ENCODE data around the gene ZNF135.

ZNF135 gene

DNA sequence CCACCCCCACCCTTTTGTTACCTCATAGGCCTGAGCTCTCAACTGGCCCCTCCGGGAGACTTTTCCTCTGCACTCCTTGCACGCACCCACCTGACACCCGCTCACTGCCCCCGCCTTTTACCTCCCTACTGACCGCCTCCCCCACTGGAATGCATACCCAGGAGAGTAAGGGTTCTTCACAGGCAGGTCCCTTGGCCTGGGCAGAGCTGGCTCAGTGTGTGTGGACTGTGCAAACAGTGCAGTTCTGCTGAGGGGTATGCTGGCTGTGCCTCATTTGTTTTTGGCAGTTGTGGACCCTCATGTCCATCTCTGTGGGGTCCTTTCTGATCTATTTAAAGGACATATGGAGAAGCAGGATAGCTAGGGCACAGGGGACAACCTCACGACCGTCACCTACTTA, 34.0 kb downstream of the ZNF135 start (continued):
- TF ChIP-seq ZNF658 (tag by site-specific recombination; IDR thresholded peaks at IDR 0.05) (no peak), ZNF549 (tag by site-specific recombination; IDR thresholded peaks at IDR 0.05) (no peak), HOXC10 (CRISPR knock-in tag; IDR thresholded peaks at IDR 0.05) (no peak)

DNA sequence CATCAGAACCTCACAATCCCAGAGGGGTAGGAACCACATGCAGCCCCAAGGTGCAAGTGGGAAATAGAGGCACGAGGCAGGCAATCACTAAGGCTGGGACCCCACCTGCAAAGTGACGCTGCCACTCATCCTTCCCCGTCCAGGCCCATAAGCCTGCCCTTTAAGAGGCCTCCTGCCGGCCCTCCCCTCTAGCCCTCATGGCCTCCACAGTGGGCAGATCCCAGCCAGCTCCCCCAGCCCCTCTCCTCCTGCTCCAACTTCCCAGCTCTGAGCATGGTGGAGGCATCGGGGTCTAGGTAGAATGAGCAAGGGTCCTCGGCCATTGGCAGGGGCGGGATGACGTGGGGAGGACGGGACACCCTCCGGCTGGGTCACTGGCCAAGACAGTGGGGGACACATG, 36.2 kb downstream of the ZNF135 start:
- POLR2A ChIA-PET: interaction anchor here (0.7 to 1.2 kb wide), 3 partner anchors 18 to 93 kb away, joined by 4 to 11 read pairs (median 4); partner anchors contain the start of gene ZNF606
- Histone ChIP-seq H3K4me3 (ENCODE audit: low read depth, low read length) (no peak overlapping the region), H3K36me3 (ENCODE audit: control insufficient read depth in 2 of 2, insufficient read depth in 1 of 2, low read length in 2 of 2) (peaks cover 0 to 29% of the 10 kb centered on the region in 2 experiments; a peak in 2 of 3 replicates), H3K9me3 (ENCODE audit: control insufficient read depth, insufficient read depth, low read depth, low read length) (peaks cover 6% of the 10 kb centered on the region), H3K27ac (ENCODE audit: extremely low read depth, low read depth, low read length) (no peak overlapping the region), H3K4me1 (ENCODE audit: control insufficient read depth, insufficient read depth, low read length) (no peaks in the 10 kb centered on the region)
- CTCF ChIA-PET: interaction anchor here (0.7 to 1.1 kb wide), 2 partner anchors 10 to 910 kb away, joined by 3 read pairs; no protein-coding TSS in a partner anchor
- TF ChIP-seq ZNF350 (tag by site-specific recombination; IDR thresholded peaks at IDR 0.05) (no peak), PRDM10 (tag by site-specific recombination; IDR thresholded peaks at IDR 0.05) (no peak), ZSCAN30 (tag by site-specific recombination; IDR thresholded peaks at IDR 0.05) (no peak), ZFP69B (tag by site-specific recombination; IDR thresholded peaks at IDR 0.05) (no peak), ZNF76 (tag by site-specific recombination; IDR thresholded peaks at IDR 0.05; ENCODE audit: borderline replicate concordance, low read depth) (no peak), ZNF747 (tag by site-specific recombination; IDR thresholded peaks at IDR 0.05) (no peak), ZNF449 (tag by site-specific recombination; IDR thresholded peaks at IDR 0.05) (no peak)

DNA sequence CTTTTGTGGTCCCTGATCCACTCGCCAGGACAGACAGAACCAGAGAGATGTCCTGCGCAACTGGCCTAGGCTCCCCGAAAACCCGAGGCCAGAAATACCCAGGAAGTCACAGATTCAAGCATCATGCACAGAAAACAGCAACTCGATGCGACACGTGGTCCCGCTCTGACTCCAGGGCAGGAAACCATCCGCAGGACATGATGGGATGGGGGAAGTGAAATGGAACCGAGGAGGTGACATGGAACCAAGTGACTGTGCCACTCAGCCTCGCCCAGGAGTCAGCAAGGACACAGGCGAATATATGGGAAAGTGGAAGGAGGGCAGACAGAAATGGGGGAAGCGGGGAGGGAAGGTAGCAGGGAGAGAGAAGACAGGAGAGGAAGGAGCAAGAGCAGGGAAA, 37.8 kb downstream of the ZNF135 start:
- CTCF ChIA-PET: interaction anchor here (0.5 kb wide), 1 partner anchor 1502 kb away, joined by 4 read pairs; the partner anchor contains the start of gene ZNF71
- Histone ChIP-seq H3K27ac (ENCODE audit: extremely low read depth, low read depth, low read length) (no peak overlapping the region), H3K4me3 (ENCODE audit: low read depth, low read length) (no peak overlapping the region), H3K4me1 (ENCODE audit: control insufficient read depth, insufficient read depth, low read length) (no peaks in the 10 kb centered on the region), H3K9me3 (ENCODE audit: control insufficient read depth, insufficient read depth, low read depth, low read length) (peaks cover 6% of the 10 kb centered on the region), H3K36me3 (ENCODE audit: control insufficient read depth in 2 of 2, insufficient read depth in 1 of 2, low read length in 2 of 2) (peaks cover 0 to 24% of the 10 kb centered on the region in 2 experiments; a peak in 2 of 3 replicates)
- 0 out of 2 replicates have a peak, but pooled peaks have one; percentile 17 for TF ChIP-seq ZNF560 (tag by site-specific recombination; IDR thresholded peaks at IDR 0.05; ENCODE audit: borderline replicate concordance)
- TF ChIP-seq ZNF311 (tag by site-specific recombination; IDR thresholded peaks at IDR 0.05; ENCODE audit: borderline replicate concordance): 0 out of 2 replicates have a peak, but pooled peaks have one; percentile 61
- TF ChIP-seq TRIM28 (IDR thresholded peaks at IDR 0.05; ENCODE audit: borderline replicate concordance, low read length): no peak
- TF ChIP-seq GLIS2 (tag by site-specific recombination; IDR thresholded peaks at IDR 0.05): no peak
- 0 out of 2 replicates have a peak, but pooled peaks have one; percentile 9 for TF ChIP-seq ZNF140 (tag by site-specific recombination; IDR thresholded peaks at IDR 0.05)
- TF ChIP-seq ZNF529 (tag by site-specific recombination; IDR thresholded peaks at IDR 0.05; ENCODE audit: insufficient replicate concordance): no peak
- 0 out of 2 replicates have a peak, but pooled peaks have one; percentile 24 for TF ChIP-seq PRDM1 (tag by site-specific recombination; IDR thresholded peaks at IDR 0.05)
- TF ChIP-seq ZNF19 (tag by site-specific recombination; IDR thresholded peaks at IDR 0.05; ENCODE audit: low read depth): no peak
- 0 out of 2 replicates have a peak, but pooled peaks have one; percentile 9 for TF ChIP-seq SCRT2 (tag by site-specific recombination; IDR thresholded peaks at IDR 0.05)
- POLR2A ChIA-PET: interaction anchor here (0.6 kb wide), 1 partner anchor 19 kb away, joined by 3 read pairs; no protein-coding TSS in a partner anchor

Measured in HEK293 (cell line).